RPMI7951 (cell line): ENCODE measurements around the gene TCP1. TPM values are rescaled to one million over a fixed set of nuclear protein-coding genes. Genes with fewer than 3 reads are reported as not detected.
"Not testable (repeated sequence)": the region's sequence is repeated elsewhere in the genome, so short reads cannot be mapped to it uniquely, and the experiment has no call there.

Experiments
- DNase-seq: peaks from one replicate; pipeline ENCODE4 v3.0.0-alpha.2; 2012; ENCODE audit warnings: low read depth
- total RNA-seq: library from RNA; depleted of rRNA; stranded (reverse); fragments of >200 nt; shearing (Covaris generic); gene quantifications from 2 replicates; pipeline ENCODE4 v1.2.3, GENCODE V29; 2014

Gene TCP1
- total RNA-seq, 1 experiment from 2014 or later = 347 TPM

DNA sequence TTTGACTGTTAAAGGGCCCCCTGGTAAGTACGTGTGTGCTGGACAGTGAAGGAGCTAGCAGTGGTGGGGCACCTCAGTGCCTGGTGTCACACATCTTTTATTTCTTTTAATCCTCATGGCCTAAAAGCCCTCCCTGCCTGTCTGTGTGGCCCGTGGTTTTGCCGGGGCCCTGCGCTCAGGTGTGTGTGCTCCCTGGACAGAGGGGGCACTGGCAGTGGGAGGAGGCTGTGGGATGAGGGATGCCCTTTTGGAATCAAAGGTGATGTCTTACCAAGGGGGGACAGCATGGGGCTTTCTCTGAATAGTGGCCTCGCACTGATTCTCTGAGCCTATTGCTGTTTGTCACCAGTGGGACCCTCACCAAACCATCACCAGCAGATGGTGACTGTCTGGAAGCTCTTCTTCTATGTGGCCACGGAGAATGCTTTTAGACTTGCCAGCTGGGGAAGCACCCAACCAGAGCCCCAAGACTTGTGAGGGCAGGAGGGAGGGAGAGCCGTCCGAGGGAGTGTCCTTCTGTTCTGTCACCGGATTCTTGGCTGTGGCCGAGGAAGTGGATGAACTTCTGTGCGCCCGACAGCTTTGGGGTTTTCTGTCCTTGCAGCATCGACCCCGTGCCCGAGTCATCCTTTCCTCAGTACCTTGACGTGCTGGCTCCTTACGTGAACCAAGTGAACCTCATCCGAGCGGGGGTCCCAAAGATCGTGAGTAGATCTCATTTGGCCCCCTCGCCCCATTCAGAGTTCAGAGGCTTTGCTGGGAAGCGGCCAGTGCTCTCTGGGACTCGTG, 28.7 kb upstream of the TCP1 start:
- no peak for DNase-seq

- not testable (repeated sequence) for DNase-seq
These were observed 27.4 kb upstream of the TCP1 start for GRCh38 chr6:159816775-159817174.

DNA sequence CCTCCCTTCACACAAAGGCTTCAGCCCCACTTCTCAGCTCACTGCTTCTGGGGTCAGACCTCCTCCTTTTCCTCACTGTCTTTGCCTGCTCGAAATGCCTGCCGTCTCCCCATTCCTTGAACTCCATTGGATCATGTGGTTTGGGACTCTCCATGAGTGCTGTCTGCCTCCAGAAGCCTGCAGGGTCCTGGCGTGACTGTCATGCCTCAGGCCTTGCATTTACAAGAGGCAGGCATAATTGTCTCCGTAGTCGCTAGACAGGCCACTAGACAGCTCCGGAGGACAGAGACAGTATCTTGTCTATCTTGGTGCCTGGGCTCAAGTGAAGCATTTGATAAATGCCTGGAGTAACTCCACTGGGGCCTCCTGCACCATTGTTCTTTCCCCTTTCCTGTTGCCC, 26.0 kb upstream of the TCP1 start:
- DNase-seq = no peak

- DNase-seq = no peak
These were observed 24.4 kb upstream of the TCP1 start for GRCh38 chr6:159813781-159814180.

- no peak for DNase-seq
These were observed 19.7 kb upstream of the TCP1 start for GRCh38 chr6:159809149-159809548.

DNA sequence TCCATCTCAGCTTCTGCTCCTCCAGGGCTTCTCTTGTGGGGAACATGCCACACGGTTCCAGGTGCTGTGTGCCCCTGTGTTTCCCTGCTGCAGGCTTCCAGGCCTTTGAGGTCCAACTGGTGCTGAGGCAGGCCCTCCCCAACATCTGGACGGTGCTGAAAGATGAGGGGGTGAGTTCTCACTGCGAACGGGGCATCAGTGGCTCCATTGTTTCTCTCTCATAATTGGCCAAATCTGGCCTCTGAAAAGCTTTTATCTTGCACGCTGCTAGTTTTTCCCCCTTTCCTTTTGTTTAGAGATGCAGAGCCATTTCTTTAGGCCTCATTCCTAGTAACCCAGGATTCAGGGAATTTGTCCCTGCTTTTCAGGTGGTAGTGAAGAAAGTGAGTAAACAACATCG, 19.2 kb upstream of the TCP1 start:
- DNase-seq = no peak

DNA sequence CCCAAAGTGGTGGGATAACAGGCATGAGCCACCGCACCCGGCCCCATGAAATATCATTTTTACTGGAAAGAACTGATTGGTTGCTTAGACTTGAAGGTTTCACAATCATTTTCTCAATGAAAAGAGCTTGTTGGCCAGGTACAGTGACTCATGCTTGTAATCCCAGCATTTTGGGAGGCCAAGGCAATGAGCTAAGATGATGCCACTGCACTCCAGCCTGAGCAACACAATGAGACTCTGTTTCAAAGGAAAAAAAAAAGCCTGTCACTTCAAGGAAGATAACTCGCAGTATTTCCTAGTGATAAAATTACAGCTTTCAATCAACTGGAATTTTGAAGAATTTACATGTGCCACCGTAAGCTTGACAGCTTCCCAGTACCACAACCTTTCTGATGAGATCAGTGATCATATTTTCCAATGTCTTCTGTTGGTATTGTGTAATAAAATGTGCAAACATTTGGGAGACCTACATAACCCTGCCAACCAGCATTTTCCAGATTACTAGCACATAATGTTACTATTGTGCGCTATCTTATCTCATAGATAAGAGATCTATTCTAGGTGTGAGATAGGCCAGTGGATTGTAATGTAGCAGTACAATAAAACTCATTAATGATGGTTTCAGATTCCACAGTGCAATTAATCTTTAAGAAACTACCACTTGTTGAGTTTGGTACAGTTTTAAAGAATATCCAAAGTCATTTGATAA, 17.9 kb upstream of the TCP1 start:
- no peak for DNase-seq

GRCh38 chr6:159806021-159806458, 16.6 kb upstream of the TCP1 start:
- DNase-seq = no peak

- DNase-seq = no peak
These were observed 16.1 kb upstream of the TCP1 start for GRCh38 chr6:159805440-159806020.

DNA sequence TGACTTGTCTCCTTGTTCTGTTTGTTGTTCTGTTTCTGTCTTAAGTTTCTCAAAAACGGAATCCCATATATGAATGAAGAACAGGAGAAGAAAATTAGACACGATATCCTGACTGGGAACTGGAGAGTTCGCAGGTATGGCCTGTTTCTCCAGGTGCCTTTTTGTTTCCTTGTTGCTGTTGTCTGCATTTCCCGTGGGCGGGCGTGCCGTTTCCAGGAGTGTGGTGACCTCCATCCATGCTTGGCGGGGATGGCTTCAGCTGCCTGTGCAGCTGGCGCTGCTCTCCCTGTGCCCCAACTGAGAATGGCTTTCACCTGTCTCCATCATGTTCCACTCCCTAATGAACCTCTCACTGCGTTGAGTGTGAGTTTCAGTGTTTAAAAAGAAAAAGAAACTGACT, 15.1 kb upstream of the TCP1 start:
- DNase-seq = no peak

GRCh38 chr6:159801935-159802334, 12.5 kb upstream of the TCP1 start:
- DNase-seq = no peak

DNA sequence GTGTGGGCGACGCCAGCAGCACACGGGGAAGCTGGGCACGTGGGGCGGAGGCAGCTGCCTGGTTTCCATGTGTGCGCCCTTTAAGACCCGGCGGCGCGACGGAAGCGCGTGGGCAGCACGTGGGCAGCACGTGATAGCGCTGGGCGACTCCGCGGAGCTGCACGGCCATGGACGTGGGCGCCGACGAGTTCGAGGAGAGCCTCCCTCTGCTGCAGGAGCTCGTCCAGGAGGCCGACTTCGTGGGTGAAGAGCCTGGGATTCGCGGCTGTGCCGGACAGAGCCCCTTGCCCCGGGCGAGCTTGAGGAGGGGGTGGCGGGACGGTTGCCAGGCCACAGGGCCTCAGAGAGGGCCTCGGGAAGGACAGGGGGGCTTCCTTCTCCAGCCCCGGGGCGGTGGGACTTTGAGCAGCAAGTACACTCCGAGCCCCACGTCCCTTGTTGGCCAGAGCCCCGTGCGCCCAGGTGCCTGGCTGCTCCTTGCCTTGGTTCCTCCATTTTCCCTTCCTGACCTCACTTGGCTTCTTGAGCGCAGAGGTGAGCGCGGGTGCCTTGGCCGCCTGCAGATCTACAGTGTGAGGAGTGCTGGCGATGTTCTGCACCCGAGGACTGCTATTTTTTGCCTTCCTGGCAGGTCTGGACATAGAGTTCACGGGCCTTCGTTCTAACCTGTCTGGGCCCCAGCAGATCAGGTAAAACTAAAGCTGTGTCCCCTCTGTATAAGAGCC, 10.9 kb upstream of the TCP1 start, which contains the start of gene PNLDC1:
TSS of gene PNLDC1 (plus strand) at position 136 of the 725 bp plus-strand sequence. CDS start at position 168, 32 bp downstream.
- no peak for DNase-seq

DNA sequence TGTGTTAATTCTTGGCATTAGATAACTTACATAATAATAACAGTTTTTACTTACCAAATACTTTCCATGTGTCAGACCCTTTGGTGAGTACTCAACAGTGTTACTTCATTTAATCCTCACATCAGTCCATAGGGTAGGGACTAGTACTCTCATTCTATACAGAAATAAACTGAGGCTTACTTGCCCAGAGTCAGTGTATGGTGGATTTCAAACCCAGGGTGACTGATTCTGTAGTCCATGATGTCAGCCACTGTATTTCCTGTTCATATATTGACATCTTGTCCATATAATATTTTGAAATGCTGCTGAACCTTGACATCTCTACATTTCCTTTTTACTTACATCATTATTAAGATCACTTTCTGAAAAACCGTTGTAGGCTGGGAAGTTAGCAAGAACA, 8.2 kb upstream of the TCP1 start:
- no peak for DNase-seq

- DNase-seq = not testable (repeated sequence)
These were observed 5.6 kb upstream of the TCP1 start for GRCh38 chr6:159794976-159795375.

DNA sequence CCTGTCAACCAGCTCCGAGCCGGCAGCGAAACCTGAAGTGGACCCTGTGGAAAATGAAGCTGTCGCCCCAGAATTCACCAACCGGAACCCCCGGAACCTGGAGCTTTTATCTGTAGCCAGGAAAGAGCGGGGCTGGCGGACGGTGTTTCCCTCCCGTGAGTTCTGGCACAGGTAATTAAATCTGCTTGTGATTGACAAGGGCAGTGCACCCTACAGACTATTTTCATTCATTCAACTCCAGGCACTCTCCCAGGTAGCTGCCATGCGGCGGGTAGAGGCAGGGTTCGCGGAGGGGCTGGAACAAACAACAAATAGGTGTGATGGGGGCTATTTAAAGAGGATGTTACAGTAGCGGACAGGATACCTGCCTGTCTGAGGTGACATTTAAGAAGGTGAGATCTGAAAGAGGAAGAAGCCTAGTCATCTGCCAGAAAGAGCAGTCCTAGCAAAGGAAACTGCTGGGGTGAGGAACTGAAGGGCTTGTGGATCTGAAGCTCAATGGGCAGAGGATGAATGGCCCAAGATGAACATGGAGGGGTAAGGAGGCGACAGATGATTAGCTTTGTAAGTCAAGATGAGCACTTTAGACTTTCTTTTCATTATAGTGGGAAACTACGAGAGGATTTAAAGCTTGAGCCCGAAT, 1.7 kb upstream of the TCP1 start:
- no peak for DNase-seq

DNA sequence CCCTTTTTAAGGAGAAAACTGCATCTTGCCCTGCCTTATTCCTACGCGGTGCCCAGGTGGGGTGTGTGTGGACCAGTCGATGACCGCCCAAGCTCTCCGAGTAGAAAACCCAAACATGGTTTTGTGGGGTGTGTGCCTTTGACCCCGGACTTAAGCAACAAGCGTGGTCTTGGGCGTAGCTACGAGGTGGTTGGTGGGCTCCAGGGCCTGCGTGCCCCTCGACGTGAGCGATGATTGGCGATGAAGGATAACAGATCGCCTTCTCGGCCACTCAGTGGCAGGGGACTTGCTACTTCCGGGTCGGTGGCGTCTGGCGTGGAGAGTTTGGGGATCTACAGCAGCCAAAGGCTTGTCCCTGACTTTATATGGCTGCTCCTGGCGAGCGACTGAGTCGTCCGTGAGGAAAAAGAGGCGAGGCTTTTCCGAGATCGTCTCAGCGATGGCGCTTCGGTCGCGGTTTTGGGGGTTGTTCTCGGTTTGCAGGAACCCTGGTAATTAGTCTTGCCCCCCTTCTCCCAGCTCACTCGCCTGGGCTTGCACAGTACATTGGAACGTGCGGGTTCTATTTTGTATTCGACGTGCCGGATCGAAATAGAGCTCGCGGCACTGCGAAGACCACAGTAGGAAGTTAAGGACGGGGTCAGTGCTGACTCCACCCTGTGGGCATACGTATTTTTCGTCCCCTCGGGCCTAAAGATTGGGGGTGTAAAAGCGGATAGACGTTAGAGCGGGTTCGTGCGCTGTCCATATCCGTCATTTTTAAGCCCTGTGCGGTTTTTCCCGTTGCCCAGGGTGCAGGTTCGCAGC, 950 bp upstream of the TCP1 start, which contains the start of gene MRPL18:
TSS of gene MRPL18 (plus strand) at position 319 of the 807 bp plus-strand sequence. CDS start at position 440, 121 bp downstream.
- peak; percentile 98 for DNase-seq

GRCh38 chr6:159788753-159789376, 537 bp downstream of the TCP1 start:
- peak; percentile 41 for DNase-seq

DNA sequence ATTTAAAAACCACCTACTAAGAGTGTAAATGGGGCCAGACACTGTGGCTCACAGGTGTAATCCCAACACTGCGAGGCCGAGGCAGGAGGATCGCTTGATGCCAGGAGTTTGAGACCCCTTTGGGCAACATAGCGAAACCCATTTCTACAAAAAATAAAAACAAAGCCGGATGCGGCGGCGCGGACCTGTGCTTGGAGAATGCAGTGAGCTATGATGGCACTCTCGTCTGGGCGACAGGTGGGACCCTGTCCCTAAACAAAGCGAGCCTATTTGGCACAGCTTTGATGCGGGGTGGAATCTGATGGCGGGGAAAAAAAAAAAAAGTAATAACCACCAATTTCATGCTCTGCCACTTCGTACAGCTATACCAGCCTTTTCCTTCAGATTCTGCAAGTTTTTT, 1.1 kb downstream of the TCP1 start:
- DNase-seq = no peak

- no peak for DNase-seq
These were observed 10.8 kb downstream of the TCP1 start for GRCh38 chr6:159778542-159779103.

- DNase-seq = no peak
These were observed 11.3 kb downstream of the TCP1 start for GRCh38 chr6:159778131-159778530.
